ENCODE results near the gene AMBP. TPM values are rescaled to one million over a fixed set of nuclear protein-coding genes. Genes with fewer than 3 reads are reported as not detected.

Gene AMBP
- total RNA-seq, 1 experiment from 2014 or later = 19.8 TPM

GRCh38 chr9:114081441-114082016 lies 3.4 kb upstream of the AMBP start:
- no peak for DNase-seq (ENCODE audit: low read depth)
- in situ Hi-C loops (cut with HindIII; ENCODE audit: low pct_unique_long_range_greater_than_20kb, low sequenced_read_pairs) = no loop called here

GRCh38 chr9:114080773-114081440 lies 2.8 kb upstream of the AMBP start:
- in situ Hi-C loops (cut with HindIII; ENCODE audit: low pct_unique_long_range_greater_than_20kb, low sequenced_read_pairs) = no loop called here
- peak; percentile 95 for DNase-seq (ENCODE audit: low read depth)

- no peak for DNase-seq (ENCODE audit: low read depth)
- in situ Hi-C loops (cut with HindIII; ENCODE audit: low pct_unique_long_range_greater_than_20kb, low sequenced_read_pairs) = no loop called here
Observed at GRCh38 chr9:114080195-114080772, 2.2 kb upstream of the AMBP start.

- in situ Hi-C loops (cut with HindIII; ENCODE audit: low pct_unique_long_range_greater_than_20kb, low sequenced_read_pairs) = no loop called here
- DNase-seq (ENCODE audit: low read depth) = no peak
Observed at GRCh38 chr9:114078781-114079156, 669 bp upstream of the AMBP start.

GRCh38 chr9:114077162-114077837 lies 800 bp downstream of the AMBP start:
- DNase-seq (ENCODE audit: low read depth) = no peak
- in situ Hi-C loops (cut with HindIII; ENCODE audit: low pct_unique_long_range_greater_than_20kb, low sequenced_read_pairs) = no loop called here

- DNase-seq (ENCODE audit: low read depth) = no peak
- in situ Hi-C loops (cut with HindIII; ENCODE audit: low pct_unique_long_range_greater_than_20kb, low sequenced_read_pairs) = no loop called here
Observed at GRCh38 chr9:114076237-114077161, 1.6 kb downstream of the AMBP start.

GRCh38 chr9:114075602-114076001 lies 2.5 kb downstream of the AMBP start:
- in situ Hi-C loops (cut with HindIII; ENCODE audit: low pct_unique_long_range_greater_than_20kb, low sequenced_read_pairs) = no loop called here
- DNase-seq (ENCODE audit: low read depth) = no peak

- no peak for DNase-seq (ENCODE audit: low read depth)
- in situ Hi-C loops (cut with HindIII; ENCODE audit: low pct_unique_long_range_greater_than_20kb, low sequenced_read_pairs) = no loop called here
Observed at GRCh38 chr9:114072184-114073140, 5.6 kb downstream of the AMBP start.

- DNase-seq (ENCODE audit: low read depth) = no peak
- in situ Hi-C loops (cut with HindIII; ENCODE audit: low pct_unique_long_range_greater_than_20kb, low sequenced_read_pairs) = no loop called here
Observed at GRCh38 chr9:114071197-114071795, 6.8 kb downstream of the AMBP start.

- in situ Hi-C loops (cut with HindIII; ENCODE audit: low pct_unique_long_range_greater_than_20kb, low sequenced_read_pairs) = no loop called here
- DNase-seq (ENCODE audit: low read depth) = no peak
Observed at GRCh38 chr9:114070188-114071103, 7.7 kb downstream of the AMBP start.

GRCh38 chr9:114069476-114070187 lies 8.5 kb downstream of the AMBP start:
- in situ Hi-C loops (cut with HindIII; ENCODE audit: low pct_unique_long_range_greater_than_20kb, low sequenced_read_pairs) = no loop called here

GRCh38 chr9:114065304-114065703 lies 12.8 kb downstream of the AMBP start:
- in situ Hi-C loops (cut with HindIII; ENCODE audit: low pct_unique_long_range_greater_than_20kb, low sequenced_read_pairs) = no loop called here
- no peak for DNase-seq (ENCODE audit: low read depth)

More at GRCh38 chr9:114069476-114070187, 8.5 kb downstream of the AMBP start:
- no peak for DNase-seq (ENCODE audit: low read depth)

- in situ Hi-C loops (cut with HindIII; ENCODE audit: low pct_unique_long_range_greater_than_20kb, low sequenced_read_pairs) = no loop called here
- no peak for DNase-seq (ENCODE audit: low read depth)
Observed at GRCh38 chr9:114061830-114062474, 16.1 kb downstream of the AMBP start.

GRCh38 chr9:114061292-114061691 lies 16.8 kb downstream of the AMBP start:
- in situ Hi-C loops (cut with HindIII; ENCODE audit: low pct_unique_long_range_greater_than_20kb, low sequenced_read_pairs) = no loop called here
- no peak for DNase-seq (ENCODE audit: low read depth)

- no peak for DNase-seq (ENCODE audit: low read depth)
- in situ Hi-C loops (cut with HindIII; ENCODE audit: low pct_unique_long_range_greater_than_20kb, low sequenced_read_pairs) = no loop called here
Observed at GRCh38 chr9:114060711-114061110, 17.4 kb downstream of the AMBP start.

Data from Caki2 (cell line).